HCT116 (cell line): Measurements from ENCODE around the gene WSB1. TPM values are rescaled to one million over a fixed set of nuclear protein-coding genes. Genes with fewer than 3 reads are reported as not detected.

Experiments
- ATAC-seq: fragments of 200-7000 bp; cut with Tn5 transposase; 2 replicates; pipeline ENCODE4 v1.9.1; 2020; ENCODE audit warnings: mild to moderate bottlenecking, moderate library complexity
- BruUV-seq: library from RNA; stranded (reverse); fragments of 400-500 nt; replicated peaks from 2 replicates; lab custom pipeline; 2021; lab: Mats Ljungman, UMichigan
- CTCF ChIA-PET: fragments of 300-600 bp; sonication (Branson Sonifier 250); formaldehyde crosslinking; loops from one replicate; lab custom pipeline; 2021; ENCODE audit warnings: antibody characterized with exemption; lab: Charles Lee
- POLR2A ChIA-PET: fragments of 300-600, 350-600 bp; sonication (Branson Sonifier 250); formaldehyde crosslinking; loops from one replicate; lab custom pipeline; 2021; ENCODE audit warnings: antibody characterized with exemption; lab: Charles Lee
- RAD21 ChIA-PET, 2 experiments: fragments of 300-600 bp; sonication (Branson Sonifier 250); formaldehyde crosslinking; loops; one replicate each; lab custom pipeline; 2023; ENCODE audit warnings: low total read pairs in 2 of 2; ENCODE audit not compliant: uncharacterized antibody in 2 of 2, unreplicated experiment in 2 of 2, low non-redundant PET in 1 of 2; lab: Charles Lee
- DNase-seq: peaks from one replicate; pipeline ENCODE4 v3.0.0-alpha.2; 2010; ENCODE audit warnings: low read depth, low spot score
- H2AFZ ChIP-seq: fragments of 200-600 bp; shearing (Covaris generic), sonication (generic); 2 replicates; pipeline ENCODE4 v1.6.1; 2017; ENCODE audit warnings: low read depth, mixed run types, mixed read lengths, antibody characterized with exemption, low read length; ENCODE audit not compliant: poor library complexity, severe bottlenecking
- H3K27ac ChIP-seq: 2 replicates; pipeline ENCODE4 v1.5.1; 2012; ENCODE audit warnings: low read depth, low read length
- H3K27me3 ChIP-seq: fragments of 200-600 bp; sonication (generic); 2 replicates; pipeline ENCODE4 v1.6.1; 2016; ENCODE audit warnings: mixed run types, low read length, mixed read lengths; ENCODE audit not compliant: insufficient read depth
- H3K36me3 ChIP-seq, 2 experiments: fragments of 200-500 bp in 1 of 2; fragments of 200-600 bp in 1 of 2; sonication (Bioruptor generic) in 1 of 2; sonication (generic) in 1 of 2; 2 replicates each; pipeline versions ENCODE4 v1.5.1 to v1.6.1; 2014 to 2016; ENCODE audit warnings: low read length in 2 of 2, inconsistent platforms in 1 of 2, mixed read lengths in 1 of 2, mixed run types in 1 of 2; ENCODE audit not compliant: insufficient read depth in 2 of 2, control insufficient read depth in 1 of 2
- H3K4me1 ChIP-seq, 2 experiments: fragments of 200-600 bp in 1 of 2; sonication (generic) in 1 of 2; 2 replicates each; pipeline versions ENCODE4 v1.5.1 to v1.6.1; 2012 to 2017; ENCODE audit warnings: low read length in 2 of 2, inconsistent platforms in 1 of 2, mild to moderate bottlenecking in 1 of 2, mixed read lengths in 1 of 2, mixed run types in 1 of 2, moderate library complexity in 1 of 2; ENCODE audit not compliant: insufficient read depth in 2 of 2, control insufficient read depth in 1 of 2
- H3K4me2 ChIP-seq: fragments of 200-600 bp; sonication (generic); 2 replicates; pipeline ENCODE4 v1.6.1; 2017; ENCODE audit warnings: mixed run types, low read length, mixed read lengths
- H3K4me3 ChIP-seq, 2 experiments: fragments of 200-600 bp in 1 of 2; sonication (generic) in 1 of 2; replicated peaks in 1 of 2; 2 replicates each; pipeline ENCODE4 v1.5.1; 2011 to 2016; ENCODE audit warnings: low read length in 2 of 2, control low read depth in 1 of 2, low read depth in 1 of 2, mild to moderate bottlenecking in 1 of 2, mixed read lengths in 1 of 2, mixed run types in 1 of 2
- H3K79me2 ChIP-seq: fragments of 200-600 bp; sonication (generic); 2 replicates; pipeline ENCODE4 v1.6.1; 2017; ENCODE audit warnings: mild to moderate bottlenecking, mixed run types, low read length, moderate library complexity, mixed read lengths; ENCODE audit not compliant: insufficient read depth
- H3K9ac ChIP-seq: fragments of 200-600 bp; sonication (generic); 2 replicates; pipeline ENCODE4 v1.6.1; 2016; ENCODE audit warnings: low read length, mixed read lengths
- H3K9me2 ChIP-seq: fragments of 200-600 bp; sonication (generic), shearing (Covaris generic); 2 replicates; pipeline ENCODE4 v1.6.1; 2017; ENCODE audit warnings: mixed run types, mild to moderate bottlenecking, moderate library complexity; ENCODE audit not compliant: insufficient read depth
- H3K9me3 ChIP-seq, 2 experiments: fragments of 200-500 bp in 1 of 2; fragments of 200-600 bp in 1 of 2; sonication (Bioruptor generic) in 1 of 2; sonication (generic) in 1 of 2; 2 replicates each; pipeline ENCODE4 v1.6.1; 2014 to 2017; ENCODE audit warnings: low read length in 2 of 2, mixed read lengths in 2 of 2, inconsistent platforms in 1 of 2, low read depth in 1 of 2, mild to moderate bottlenecking in 1 of 2, mixed run types in 1 of 2, moderate library complexity in 1 of 2; ENCODE audit not compliant: control insufficient read depth in 1 of 2, insufficient read depth in 1 of 2
- H4K20me1 ChIP-seq: fragments of 200-600 bp; sonication (generic), shearing (Covaris generic); 2 replicates; pipeline ENCODE4 v1.6.1; 2017; ENCODE audit warnings: mixed run types, mild to moderate bottlenecking, moderate library complexity; ENCODE audit not compliant: insufficient read depth
- CBX3 ChIP-seq: IDR thresholded peaks from 2 replicates; pipeline ENCODE4 v1.6.1; 2012; ENCODE audit warnings: low read depth
- EZH2phosphoT487 ChIP-seq: fragments of 200-600 bp; IDR thresholded peaks from 2 replicates; pipeline ENCODE4 v1.6.1; 2018; ENCODE audit warnings: antibody characterized with exemption, borderline replicate concordance
- JUND ChIP-seq: IDR thresholded peaks from 2 replicates; pipeline ENCODE4 v1.6.1; 2012
- RAD21 ChIP-seq: IDR thresholded peaks from 2 replicates; pipeline ENCODE4 v1.6.1; 2012; ENCODE audit warnings: low read depth, mild to moderate bottlenecking
- SP1 ChIP-seq: IDR thresholded peaks from 2 replicates; pipeline ENCODE4 v1.6.1; 2012; ENCODE audit warnings: low read depth
- ZFX ChIP-seq: fragments of 450-650 bp; IDR thresholded peaks from 2 replicates; pipeline ENCODE4 v1.6.1; 2017
- intact Hi-C: fragments of 100-400 bp; cut with micrococcal nuclease; formaldehyde crosslinking; loops from 2 replicates; pipeline ENCODE4 v1.10.0; 2022
- total RNA-seq: library from RNA; stranded (reverse); gene quantifications from one replicate; pipeline ENCODE4 v1.2.1, GENCODE V29; 2021; ENCODE audit not compliant: unreplicated experiment
- TF ChIP-seq, protein P1 (sequence below), 3 experiments: fragments of 200-600 bp in 1 of 3; sonication (generic) in 1 of 3; IDR thresholded peaks in 2 of 3; conservative IDR thresholded peaks in 1 of 3; 2 replicates each; pipeline ENCODE4 v1.5.1; 2012 to 2017; ENCODE audit warnings: low read depth in 2 of 3, low read length in 2 of 3, antibody characterized with exemption in 1 of 3, borderline replicate concordance in 1 of 3, control low read depth in 1 of 3, mild to moderate bottlenecking in 1 of 3, mixed read lengths in 1 of 3, mixed run types in 1 of 3, moderate library complexity in 1 of 3; ENCODE audit not compliant: insufficient read depth in 1 of 3

The WSB1 gene
- total RNA-seq, 1 experiment from 2014 or later = 88.0 TPM

DNA sequence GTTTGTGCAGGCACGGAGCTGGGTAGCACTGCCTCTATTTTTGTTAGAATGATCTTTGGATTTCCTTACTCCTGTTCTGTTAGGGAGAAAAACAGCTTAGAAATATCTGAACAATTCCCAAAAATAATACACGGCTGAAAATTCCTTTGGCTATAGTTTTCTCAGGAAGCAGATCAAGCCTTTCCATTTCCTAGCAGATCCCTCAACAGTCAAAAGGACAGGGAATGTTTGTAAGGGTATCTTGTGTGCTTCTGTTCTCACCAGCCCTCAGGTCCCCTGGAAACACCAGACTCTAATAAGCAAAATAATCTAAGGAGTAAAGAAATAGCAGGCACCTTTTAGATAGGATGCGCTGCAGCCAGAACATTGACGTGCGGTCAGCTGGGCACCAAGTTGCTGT is 30.5 kb upstream of the WSB1 start:
- RAD21 ChIA-PET = no interaction called here
- Histone ChIP-seq H3K4me1 (no peaks in the 10 kb centered on the region), H3K9ac (no peak overlapping the region)

DNA sequence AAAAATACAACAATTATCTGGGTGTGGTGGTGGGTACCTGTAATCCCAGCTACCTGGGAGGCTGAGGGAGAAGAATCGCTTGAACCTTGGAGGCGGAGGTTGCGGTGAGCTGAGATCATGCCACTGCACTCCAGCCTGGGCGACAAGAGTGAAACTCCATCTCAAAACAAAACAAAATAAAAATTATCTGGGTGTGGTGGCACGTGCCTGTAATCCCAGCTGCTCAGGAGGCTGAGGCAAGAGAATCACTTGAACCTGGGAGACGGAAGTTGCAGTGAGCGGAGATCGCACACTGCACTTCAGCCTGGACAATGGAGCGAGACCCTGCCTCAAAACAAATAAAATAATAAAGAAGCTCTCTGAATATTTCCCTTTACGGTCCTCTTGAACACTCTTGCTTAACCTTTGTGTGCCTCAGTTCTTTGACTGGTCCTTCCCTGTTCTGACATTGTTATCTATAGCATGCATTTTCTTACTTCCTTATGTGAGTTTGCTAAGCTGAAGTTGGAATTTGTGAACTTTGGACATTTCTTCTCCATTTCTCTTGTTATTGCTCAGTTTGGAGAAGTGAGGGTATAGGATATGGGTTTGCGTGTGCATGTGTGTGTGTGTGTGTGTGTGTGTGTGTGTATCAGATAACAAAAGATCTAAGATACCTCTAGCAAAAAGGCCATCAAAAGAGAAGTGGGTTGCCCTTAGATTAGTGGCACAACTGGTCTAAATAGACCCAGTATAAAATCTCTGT is 29.7 kb upstream of the WSB1 start:
- H3K27ac ChIP-seq = no peak overlapping the region
- H2AFZ ChIP-seq = no peak overlapping the region
- TF ChIP-seq RAD21 (no peak), EZH2phosphoT487 (no peak), CBX3 (no peak)
- TF ChIP-seq, protein P1, sequence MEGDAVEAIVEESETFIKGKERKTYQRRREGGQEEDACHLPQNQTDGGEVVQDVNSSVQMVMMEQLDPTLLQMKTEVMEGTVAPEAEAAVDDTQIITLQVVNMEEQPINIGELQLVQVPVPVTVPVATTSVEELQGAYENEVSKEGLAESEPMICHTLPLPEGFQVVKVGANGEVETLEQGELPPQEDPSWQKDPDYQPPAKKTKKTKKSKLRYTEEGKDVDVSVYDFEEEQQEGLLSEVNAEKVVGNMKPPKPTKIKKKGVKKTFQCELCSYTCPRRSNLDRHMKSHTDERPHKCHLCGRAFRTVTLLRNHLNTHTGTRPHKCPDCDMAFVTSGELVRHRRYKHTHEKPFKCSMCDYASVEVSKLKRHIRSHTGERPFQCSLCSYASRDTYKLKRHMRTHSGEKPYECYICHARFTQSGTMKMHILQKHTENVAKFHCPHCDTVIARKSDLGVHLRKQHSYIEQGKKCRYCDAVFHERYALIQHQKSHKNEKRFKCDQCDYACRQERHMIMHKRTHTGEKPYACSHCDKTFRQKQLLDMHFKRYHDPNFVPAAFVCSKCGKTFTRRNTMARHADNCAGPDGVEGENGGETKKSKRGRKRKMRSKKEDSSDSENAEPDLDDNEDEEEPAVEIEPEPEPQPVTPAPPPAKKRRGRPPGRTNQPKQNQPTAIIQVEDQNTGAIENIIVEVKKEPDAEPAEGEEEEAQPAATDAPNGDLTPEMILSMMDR (IDR thresholded peaks at IDR 0.05 in 2 of 3, conservative IDR thresholded peaks at IDR 0.05 in 1 of 3; ENCODE audit: borderline replicate concordance in 1 of 3, insufficient read depth in 1 of 3, low read depth in 2 of 3, low read length in 2 of 3) = no peak
- no peak for DNase-seq
- H4K20me1 ChIP-seq = no peaks in the 10 kb centered on the region
- ATAC-seq = no peak
- ChIA-PET RAD21 (interaction anchor here in 1 of 2 experiments (0.6 kb wide), 1 partner anchor 19 kb away, joined by 3 read pairs; no protein-coding TSS in a partner anchor), CTCF (no interaction called here), POLR2A (interaction anchor here (1.4 kb wide), 1 partner anchor 30 kb away, joined by 3 read pairs; the partner anchor contains the start of gene WSB1)
- H3K36me3 ChIP-seq = no peaks in the 10 kb centered on the region
- no peaks in the 10 kb centered on the region for H3K79me2 ChIP-seq
- H3K4me1 ChIP-seq = no peaks in the 10 kb centered on the region
- intact Hi-C loops = no loop called here
- H3K9me3 ChIP-seq = no peaks in the 10 kb centered on the region
- H3K4me3 ChIP-seq = no peak overlapping the region
- no TSS peak for BruUV-seq
- no peak overlapping the region for H3K4me2 ChIP-seq
- H3K9ac ChIP-seq = no peak overlapping the region
- peaks cover 3% of the 10 kb centered on the region; the same call in 1 of the 2 replicates for H3K9me2 ChIP-seq
- H3K27me3 ChIP-seq = no peaks in the 10 kb centered on the region

More for the DNA sequence above, 30.5 kb upstream of the WSB1 start:
- DNase-seq (no peak), ATAC-seq (no peak)
- no peaks in the 10 kb centered on the region for H4K20me1 ChIP-seq
- H3K27ac ChIP-seq = no peak overlapping the region
- ChIA-PET CTCF (no interaction called here), POLR2A (no interaction called here)
- H3K4me3 ChIP-seq = no peak overlapping the region
- no peaks in the 10 kb centered on the region for H3K27me3 ChIP-seq
- H3K36me3 ChIP-seq = no peaks in the 10 kb centered on the region
- BruUV-seq = no TSS peak
- H3K4me2 ChIP-seq = no peak overlapping the region
- no peak overlapping the region for H2AFZ ChIP-seq
- TF ChIP-seq ZFX = no peak
- TF ChIP-seq JUND = no peak
- TF ChIP-seq SP1 = no peak
- intact Hi-C loops = no loop called here
- peaks cover 6% of the 10 kb centered on the region; the same call in 1 of the 2 replicates for H3K9me2 ChIP-seq
- H3K9me3 ChIP-seq = no peaks in the 10 kb centered on the region
- no peaks in the 10 kb centered on the region for H3K79me2 ChIP-seq
